ENCODE data around the gene PRKCA.

Gene PRKCA

DNA sequence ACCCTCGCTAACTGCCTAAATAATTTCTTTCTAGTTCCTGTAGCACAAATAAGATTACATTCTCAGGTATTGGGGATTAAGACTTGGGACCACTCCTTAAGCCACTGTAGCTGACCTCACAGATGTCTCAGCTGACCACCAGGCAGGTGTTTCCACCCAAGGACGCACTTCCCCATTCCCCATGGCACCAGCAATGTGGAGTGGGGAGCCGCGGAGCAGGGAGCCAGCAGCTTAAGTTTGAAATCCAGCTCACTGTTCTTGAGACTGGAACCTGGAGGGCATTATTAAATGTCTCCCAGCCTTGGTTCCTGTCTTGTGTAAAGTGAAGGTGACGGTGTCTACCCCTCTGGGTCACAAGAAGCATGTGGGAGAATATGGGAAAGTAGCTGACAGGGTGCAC is 283.1 kb downstream of the PRKCA start:
- DNase-seq (ENCODE audit: low read depth): no peak
- TF ChIP-seq, protein P1, sequence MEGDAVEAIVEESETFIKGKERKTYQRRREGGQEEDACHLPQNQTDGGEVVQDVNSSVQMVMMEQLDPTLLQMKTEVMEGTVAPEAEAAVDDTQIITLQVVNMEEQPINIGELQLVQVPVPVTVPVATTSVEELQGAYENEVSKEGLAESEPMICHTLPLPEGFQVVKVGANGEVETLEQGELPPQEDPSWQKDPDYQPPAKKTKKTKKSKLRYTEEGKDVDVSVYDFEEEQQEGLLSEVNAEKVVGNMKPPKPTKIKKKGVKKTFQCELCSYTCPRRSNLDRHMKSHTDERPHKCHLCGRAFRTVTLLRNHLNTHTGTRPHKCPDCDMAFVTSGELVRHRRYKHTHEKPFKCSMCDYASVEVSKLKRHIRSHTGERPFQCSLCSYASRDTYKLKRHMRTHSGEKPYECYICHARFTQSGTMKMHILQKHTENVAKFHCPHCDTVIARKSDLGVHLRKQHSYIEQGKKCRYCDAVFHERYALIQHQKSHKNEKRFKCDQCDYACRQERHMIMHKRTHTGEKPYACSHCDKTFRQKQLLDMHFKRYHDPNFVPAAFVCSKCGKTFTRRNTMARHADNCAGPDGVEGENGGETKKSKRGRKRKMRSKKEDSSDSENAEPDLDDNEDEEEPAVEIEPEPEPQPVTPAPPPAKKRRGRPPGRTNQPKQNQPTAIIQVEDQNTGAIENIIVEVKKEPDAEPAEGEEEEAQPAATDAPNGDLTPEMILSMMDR (conservative IDR thresholded peaks at IDR 0.05; ENCODE audit: low read depth, low read length): no peak
- no peak overlapping the region for H3K4me3 ChIP-seq (ENCODE audit: low read length)

DNA sequence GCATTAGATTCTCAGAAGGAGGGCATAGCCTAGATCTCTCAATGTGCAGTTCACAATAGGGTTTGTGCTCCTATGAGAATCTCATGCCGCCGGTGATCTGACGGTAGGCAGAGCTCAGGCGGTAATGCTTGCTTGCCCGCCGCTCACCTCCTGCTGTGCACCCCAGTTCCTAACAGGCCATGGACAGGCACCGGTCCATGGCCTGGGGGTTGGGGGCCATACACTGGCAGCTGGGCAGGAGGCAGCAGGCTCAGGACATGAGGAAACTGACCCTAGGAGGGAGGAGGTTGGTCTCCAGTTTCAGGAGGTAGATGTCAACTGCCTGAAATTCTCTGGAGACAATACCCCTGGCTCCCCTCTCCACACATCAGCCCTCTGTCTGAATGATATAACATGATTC is 287.5 kb downstream of the PRKCA start:
- H3K4me3 ChIP-seq (ENCODE audit: low read length): no peak overlapping the region
- TF ChIP-seq, protein P1 (conservative IDR thresholded peaks at IDR 0.05; ENCODE audit: low read depth, low read length): no peak
- DNase-seq (ENCODE audit: low read depth): no peak

DNA sequence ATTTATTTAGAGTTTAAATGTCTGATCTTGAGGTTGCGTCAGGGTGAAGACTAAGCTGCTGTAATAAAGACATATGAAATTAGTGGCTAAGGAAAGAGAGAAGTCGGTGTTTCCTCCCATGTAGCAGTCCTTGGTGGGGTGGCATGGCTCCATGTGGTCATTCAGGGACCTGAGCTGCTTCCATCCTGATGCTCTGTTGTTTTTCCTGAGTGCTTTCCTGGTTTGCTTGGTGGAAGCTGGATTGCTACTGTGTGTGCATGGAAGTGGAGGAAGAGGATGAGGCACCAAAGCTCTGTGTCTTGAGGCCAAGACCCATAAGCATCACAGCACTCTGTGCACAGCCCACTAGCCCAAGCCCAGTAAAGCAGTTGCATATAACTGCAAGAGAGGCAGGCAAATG is 290.7 kb downstream of the PRKCA start:
- DNase-seq (ENCODE audit: low read depth): no peak
- no peak overlapping the region for H3K4me3 ChIP-seq (ENCODE audit: low read length)
- TF ChIP-seq, protein P1 (conservative IDR thresholded peaks at IDR 0.05; ENCODE audit: low read depth, low read length): no peak

DNA sequence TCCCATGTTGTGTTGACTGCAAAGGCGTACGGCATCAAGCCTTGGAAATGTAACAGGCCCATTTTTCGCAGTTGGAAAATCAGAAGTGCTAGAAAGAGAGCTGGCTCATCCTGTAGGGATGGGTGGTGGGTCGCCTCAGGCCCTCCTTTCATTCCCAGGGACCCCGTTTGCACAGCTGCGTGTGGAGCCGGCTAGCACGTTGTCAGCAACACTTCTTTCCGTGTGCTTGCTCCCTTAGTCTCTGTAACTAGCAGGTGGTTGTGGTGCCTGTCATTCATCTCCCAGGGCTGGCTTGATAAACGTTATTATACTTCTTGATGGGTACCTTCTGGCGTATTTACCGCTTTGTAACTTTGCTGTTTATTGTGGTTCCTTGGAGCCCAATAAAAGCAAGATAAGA is 293.5 kb downstream of the PRKCA start:
- DNase-seq (ENCODE audit: low read depth): no peak
- no peak overlapping the region for H3K4me3 ChIP-seq (ENCODE audit: low read length)
- TF ChIP-seq, protein P1 (conservative IDR thresholded peaks at IDR 0.05; ENCODE audit: low read depth, low read length): no peak

DNA sequence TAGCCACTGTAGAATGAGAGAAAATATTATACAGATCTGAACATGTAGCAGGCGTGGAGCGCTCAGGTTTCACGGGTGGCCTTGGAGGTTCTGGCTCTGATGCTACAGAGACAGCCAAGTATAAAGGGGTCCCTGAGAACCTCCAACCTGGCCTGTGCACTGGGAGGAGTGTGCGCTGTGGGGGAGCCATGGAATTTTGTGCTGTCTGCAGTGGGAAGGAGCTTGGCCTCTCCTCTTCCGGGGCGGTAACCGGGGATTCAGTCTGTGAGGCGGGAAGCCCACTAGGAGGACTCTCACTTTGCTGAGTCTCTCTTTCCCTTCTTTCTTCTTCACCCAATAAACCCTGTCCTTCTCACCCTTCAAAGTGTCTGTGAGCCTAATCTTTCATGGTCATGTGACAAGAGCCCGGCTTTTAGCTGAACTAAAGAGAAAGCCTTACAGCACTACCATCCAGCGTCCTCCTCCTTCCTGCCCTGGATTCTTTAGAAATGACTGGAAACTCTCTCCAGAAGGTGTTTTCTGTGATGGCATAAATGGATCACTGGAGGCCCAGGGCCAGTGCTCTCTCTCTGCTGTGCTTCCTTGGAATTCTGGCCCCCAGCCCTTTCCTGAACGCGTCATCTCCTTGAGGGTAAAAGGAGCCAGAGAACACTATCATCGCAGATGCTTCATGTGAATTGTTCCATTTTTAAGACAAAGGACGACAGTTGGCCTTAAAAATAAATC is 300.4 kb downstream of the PRKCA start:
- DNase-seq (ENCODE audit: low read depth): no peak
- H3K4me3 ChIP-seq (ENCODE audit: low read length): no peak overlapping the region
- TF ChIP-seq, protein P1 (conservative IDR thresholded peaks at IDR 0.05; ENCODE audit: low read depth, low read length): no peak

DNA sequence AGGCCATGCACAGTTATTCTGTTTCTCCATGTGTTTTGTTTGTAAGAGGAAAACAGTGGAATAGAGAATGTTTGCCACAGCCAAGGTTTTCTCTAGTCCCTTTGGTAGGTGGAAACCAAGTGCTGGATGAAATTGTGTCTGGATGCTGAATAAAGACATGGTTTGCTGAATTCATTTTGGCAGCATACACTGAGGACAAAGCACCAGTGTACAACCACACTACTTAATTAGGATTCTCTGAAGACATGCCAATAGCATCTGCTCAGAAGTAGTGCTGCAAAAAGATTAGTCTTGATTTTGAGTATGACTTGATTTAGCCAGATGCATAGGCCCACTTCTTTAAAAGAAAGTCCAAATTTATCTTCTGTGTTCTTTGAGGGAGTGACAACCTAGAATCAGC is 302.0 kb downstream of the PRKCA start:
- TF ChIP-seq, protein P1 (conservative IDR thresholded peaks at IDR 0.05; ENCODE audit: low read depth, low read length): no peak
- H3K4me3 ChIP-seq (ENCODE audit: low read length): no peak overlapping the region
- DNase-seq (ENCODE audit: low read depth): no peak

DNA sequence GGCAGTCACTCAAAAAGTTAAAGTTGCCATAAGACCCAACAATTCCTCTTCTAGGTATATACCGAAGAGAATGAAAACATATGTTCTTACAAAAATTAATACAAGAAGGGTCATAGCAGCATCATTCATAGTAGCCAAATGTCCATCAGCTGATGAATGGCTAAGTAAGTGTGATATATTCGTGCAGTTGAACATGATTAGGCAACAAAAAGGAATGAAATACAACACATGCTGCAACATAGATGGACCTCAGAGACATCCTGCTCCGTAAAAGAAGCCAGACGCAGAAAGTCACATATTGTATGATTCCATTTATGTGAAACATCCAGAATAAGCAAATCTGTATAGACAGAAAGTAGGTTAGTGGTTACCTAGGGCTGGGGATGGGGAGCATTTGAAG is 303.1 kb downstream of the PRKCA start:
- DNase-seq (ENCODE audit: low read depth): no peak
- TF ChIP-seq, protein P1 (conservative IDR thresholded peaks at IDR 0.05; ENCODE audit: low read depth, low read length): no peak
- no peak overlapping the region for H3K4me3 ChIP-seq (ENCODE audit: low read length)

Measured in retinal pigment epithelial cell (primary cell).